Right cardiac atrium (tissue), 5 donors: ENCODE data around the gene EPHB2. TPM values are rescaled to one million over a fixed set of nuclear protein-coding genes. Genes with fewer than 3 reads are reported as not detected.

Source experiments
- ATAC-seq, 2 donors: fragments of 200-7000 bp; cut with Tn5 transposase; one replicate each; pipeline versions ENCODE4 v1.8.0 to v1.9.1; 2020; ENCODE audit warnings: moderate library complexity in 2 of 2, mild to moderate bottlenecking in 1 of 2
- DNase-seq, 3 donors: peaks; one replicate each; pipeline ENCODE4 v3.0.0-alpha.2; 2020
- H3K27ac ChIP-seq: one replicate; pipeline ENCODE4 v1.5.1; 2013; ENCODE audit warnings: mild to moderate bottlenecking, low read length, control low read depth, moderate library complexity
- H3K27me3 ChIP-seq: one replicate; pipeline ENCODE4 v1.6.1; 2013; ENCODE audit not compliant: control insufficient read depth, insufficient read depth
- H3K4me1 ChIP-seq: one replicate; pipeline ENCODE4 v1.6.1; 2013; ENCODE audit warnings: low read length; ENCODE audit not compliant: control insufficient read depth, insufficient read depth
- H3K4me3 ChIP-seq: one replicate; pipeline ENCODE4 v1.5.1; 2013; ENCODE audit warnings: low read length, control low read depth
- H3K9me3 ChIP-seq: one replicate; pipeline ENCODE4 v1.6.1; 2013; ENCODE audit warnings: low read length; ENCODE audit not compliant: control insufficient read depth
- WGBS: extraction: QIAGEN DNeasy Blood & Tissue Kit; methylation state at CpG from one replicate; pipeline ENCODE4 v1.1.7; 2013; 5-methylcytosine and 5-hydroxymethylcytosine counted together
- intact Hi-C, 4 donors: fragments of 100-400 bp; cut with DNase I; formaldehyde crosslinking; loops; one replicate each; pipeline versions ENCODE4 v1.11.0 to v1.14.0; 2022 to 2023
- polyA plus RNA-seq: library from polyadenylated mRNA; stranded (reverse); fragments of 200-250 nt; gene quantifications from one replicate; pipeline ENCODE4 v1.2.3, GENCODE V29; 2013
- total RNA-seq, 4 donors: library from RNA; stranded (reverse); fragmentation: NEBNext Ultra II Directional; extraction: Animal tissue kit (Norgen Biotek cat#: 25700); gene quantifications; one replicate each; pipeline ENCODE4 v1.2.1, GENCODE V29; 2021
- donor health status: healthy with polysubstance abuse.
- donor health status: DM: no; HTN: yes; CAD: no.
- donor health status: DM: no; HTN: no; CAD: no.
- donor health status: DM: no; HTN: yes; CAD: no; lungs with severe emphysema.
- donor health status: DM: yes; HTN: yes; CAD: no.

EPHB2 gene
- total and polyA plus RNA-seq, 5 donors: 1.2 to 7.7 (median 3.5) TPM

DNA sequence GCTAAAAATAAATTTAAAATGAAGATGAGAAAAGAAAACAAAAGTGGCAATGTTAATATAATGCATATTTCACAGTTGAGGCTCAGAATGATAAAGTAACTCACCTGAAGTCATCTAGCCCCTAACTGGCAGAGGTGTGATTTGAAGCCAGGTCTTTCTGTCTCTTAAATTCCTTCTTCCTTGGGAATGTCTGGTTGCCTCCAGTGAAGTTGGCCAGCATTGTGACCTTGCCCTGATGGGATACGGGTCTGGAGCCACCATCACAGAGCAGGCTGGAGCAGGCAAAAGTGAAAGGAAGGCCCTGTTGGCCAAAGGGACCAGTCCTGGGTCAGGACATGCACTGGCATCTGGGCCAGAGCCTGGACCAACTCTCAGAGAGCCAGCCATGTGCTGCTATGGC is 111.7 kb downstream of the EPHB2 start:
- H3K27ac ChIP-seq: no peak overlapping the region
- no peaks in the 10 kb centered on the region for H3K27me3 ChIP-seq
- DNase-seq (no peak), ATAC-seq (no peak)
- no peak overlapping the region for H3K4me3 ChIP-seq
- WGBS: 81% methylated on average over 1 of the region's 1 CpG
- no peaks in the 10 kb centered on the region for H3K9me3 ChIP-seq
- intact Hi-C loops: no loop called here
- H3K4me1 ChIP-seq: peaks cover 6% of the 10 kb centered on the region

DNA sequence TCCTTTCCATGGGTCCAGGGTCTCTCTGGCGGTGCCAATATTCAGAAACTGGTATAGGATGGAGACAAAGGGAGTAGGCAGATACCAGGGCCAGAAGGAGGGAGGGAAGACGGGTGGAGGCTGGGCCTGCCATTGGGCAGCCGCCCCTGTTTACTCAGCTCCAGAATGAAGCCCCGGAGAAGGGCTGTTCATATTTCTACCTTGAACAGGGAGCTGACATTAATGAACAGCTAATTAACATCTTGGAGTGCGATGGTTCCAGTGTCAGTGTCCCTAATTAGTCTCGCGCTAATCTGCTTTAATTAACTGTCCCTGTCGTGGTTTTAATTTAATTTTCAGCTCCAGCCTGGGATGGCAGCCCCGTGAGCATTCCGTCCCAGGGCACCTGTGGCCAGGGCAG is 113.8 kb downstream of the EPHB2 start:
- intact Hi-C loops: no loop called here
- Histone ChIP-seq H3K4me3 (no peak overlapping the region), H3K9me3 (no peaks in the 10 kb centered on the region), H3K4me1 (peaks cover 6% of the 10 kb centered on the region), H3K27me3 (no peaks in the 10 kb centered on the region), H3K27ac (no peak overlapping the region)
- 86% methylated on average over 10 of the region's 10 CpGs for WGBS
- no peak for DNase-seq
- ATAC-seq: no peak

DNA sequence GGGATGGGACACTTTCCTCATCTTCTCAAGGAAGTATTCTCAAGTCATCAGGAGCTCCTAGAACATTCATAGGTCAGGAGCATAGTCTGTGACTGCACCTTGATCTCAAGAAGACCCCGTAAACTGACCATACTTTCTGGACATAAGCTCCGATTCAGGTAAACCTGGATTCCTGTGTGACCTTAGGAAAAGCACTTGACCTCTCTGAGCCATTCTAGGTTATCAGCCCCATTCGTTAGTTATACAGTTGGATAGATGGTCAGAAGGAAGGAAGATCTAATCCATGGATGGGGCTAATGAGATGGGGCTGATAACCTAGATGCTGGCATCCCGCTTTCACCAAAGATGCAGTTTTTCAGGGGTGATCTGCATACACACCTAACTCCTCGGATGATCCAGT is 114.3 kb downstream of the EPHB2 start:
- H3K27ac ChIP-seq: no peak overlapping the region
- DNase-seq (no peak), ATAC-seq (no peak)
- H3K9me3 ChIP-seq: no peaks in the 10 kb centered on the region
- 92% methylated on average over 5 of the region's 5 CpGs for WGBS
- H3K27me3 ChIP-seq: no peaks in the 10 kb centered on the region
- intact Hi-C loops: no loop called here
- no peak overlapping the region for H3K4me3 ChIP-seq
- peaks cover 6% of the 10 kb centered on the region for H3K4me1 ChIP-seq

DNA sequence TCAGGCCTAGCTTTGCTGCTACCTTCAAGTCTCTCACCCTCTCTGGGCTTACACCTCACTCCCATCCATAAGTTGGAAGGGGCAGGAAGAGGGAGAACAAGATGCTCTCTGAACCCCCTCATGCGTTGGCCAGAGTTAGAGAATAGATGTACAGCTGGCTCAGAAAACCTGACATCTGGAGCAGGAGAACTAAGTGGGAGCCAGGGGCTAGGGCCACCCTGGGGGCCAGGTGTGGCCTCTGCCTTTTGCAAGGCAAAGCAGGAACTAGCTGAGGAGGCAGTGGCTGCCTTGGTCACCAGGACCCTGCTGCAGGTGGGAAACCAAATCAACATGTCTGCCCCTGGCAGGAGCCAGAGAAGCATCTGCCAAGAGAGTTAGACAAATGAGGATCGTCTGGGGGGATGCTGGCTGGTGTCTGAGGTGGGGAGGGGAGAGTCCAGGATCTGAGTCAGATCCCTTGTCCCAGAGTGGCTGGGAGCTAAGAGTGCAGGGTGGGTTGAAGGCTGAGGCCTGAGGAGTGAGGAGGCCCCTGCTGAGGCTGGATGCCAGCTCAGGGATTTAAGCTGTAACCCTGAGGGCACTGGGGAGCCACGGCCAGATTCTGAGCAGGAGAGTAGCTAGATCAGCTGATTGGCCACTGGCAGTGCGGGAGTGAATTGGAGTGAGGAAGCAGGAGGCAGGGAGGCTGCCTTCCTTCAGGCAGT is 115.0 kb downstream of the EPHB2 start:
- Histone ChIP-seq H3K4me3 (no peak overlapping the region), H3K27me3 (no peaks in the 10 kb centered on the region), H3K27ac (no peak overlapping the region), H3K9me3 (no peaks in the 10 kb centered on the region), H3K4me1 (peaks cover 6% of the 10 kb centered on the region)
- intact Hi-C loops: no loop called here
- ATAC-seq (no peak), DNase-seq (no peak)
- 58% methylated on average over 4 of the region's 4 CpGs for WGBS

DNA sequence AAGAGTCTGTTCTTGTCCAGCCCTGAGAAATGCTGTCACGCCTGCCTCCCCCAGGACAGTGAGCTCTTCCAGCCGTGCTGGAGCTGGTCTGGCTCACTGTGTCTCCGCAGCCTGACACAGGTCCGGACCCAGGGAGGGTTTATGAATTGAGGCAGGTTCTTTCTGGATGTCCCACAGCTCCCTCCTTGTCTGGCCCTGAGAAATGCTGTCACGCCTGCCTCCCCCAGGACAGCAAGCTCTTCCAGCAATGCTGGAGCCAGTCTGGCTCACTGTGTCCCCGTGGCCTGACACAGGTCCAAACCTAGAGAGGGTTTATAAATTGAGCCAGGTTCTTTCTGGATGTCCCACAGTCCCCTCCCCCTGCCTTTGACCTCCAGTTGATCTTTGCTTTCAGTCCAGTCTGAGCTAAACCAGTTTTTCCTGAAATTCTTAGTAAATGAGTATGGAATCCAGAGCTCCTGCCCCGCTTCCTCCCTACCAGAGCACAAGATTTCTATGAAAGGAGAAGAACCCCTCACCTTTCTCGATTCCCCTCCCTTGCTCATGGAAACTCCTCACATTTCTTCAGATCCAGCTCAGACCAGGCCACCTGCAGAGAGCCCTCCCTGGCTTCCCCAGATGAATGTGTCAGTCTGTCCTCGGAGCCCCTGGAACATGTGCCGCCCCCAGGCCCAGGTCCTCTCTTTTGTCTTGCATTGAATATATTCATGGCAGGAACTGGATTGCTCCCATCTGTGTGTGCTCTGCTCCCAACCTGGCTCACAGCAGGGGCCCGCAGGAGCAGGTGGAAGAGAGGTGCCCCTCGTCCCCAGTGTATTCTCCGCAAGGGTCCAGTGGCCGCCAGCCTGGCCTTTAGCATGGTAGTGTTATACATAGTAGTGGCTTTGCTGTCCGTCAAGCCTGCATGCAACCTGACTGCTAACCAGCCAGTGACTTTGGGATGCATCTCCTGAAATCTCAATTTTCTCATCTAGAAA is 116.3 kb downstream of the EPHB2 start:
- DNase-seq (peak in 2 of 3 donors; percentile 75 to 79), ATAC-seq (peak; percentile 61 to 79)
- 59% methylated on average over 15 of the region's 15 CpGs for WGBS
- Histone ChIP-seq H3K27me3 (no peaks in the 10 kb centered on the region), H3K4me3 (no peak overlapping the region), H3K27ac (peak overlapping the region; percentile 84), H3K9me3 (no peaks in the 10 kb centered on the region), H3K4me1 (peaks cover 6% of the 10 kb centered on the region)
- intact Hi-C loops: no loop called here

DNA sequence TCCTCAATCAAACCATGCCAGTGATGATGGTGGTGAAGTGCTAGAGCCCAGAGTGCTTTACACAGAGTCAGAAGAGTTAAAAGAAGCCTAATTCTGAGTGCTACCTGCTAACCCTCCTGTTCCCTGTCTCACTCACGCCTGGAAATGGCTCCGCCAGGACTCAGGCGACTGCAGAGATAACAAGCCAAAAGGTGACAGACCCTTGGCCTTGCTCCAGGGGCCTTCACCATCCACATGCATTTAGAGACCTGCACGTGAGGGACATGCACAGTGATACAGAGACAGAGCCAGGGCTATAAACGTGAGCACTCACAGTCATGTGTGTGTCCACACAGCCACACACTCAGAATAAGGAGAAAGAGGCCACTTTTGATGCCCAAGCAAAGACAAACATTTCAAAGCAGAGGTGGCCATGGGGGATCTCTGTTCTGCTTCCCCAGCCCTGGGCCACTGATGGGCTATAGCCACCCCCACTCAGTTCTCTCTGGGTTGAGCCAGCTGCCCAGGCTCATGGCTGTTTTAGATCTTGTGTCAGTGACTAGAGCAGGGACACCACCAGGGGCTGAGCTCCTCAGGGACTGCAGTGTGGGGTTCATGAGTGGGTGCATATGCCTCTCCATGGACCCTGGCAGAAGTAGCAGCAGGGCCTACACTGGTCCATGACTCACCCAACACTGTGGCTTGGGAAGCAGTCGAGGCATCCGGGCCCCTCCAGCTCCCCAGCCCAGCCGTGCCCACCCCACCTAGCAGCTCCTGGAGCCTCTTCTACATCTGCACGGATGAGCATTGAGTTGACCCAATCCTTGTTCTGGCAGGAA is 117.2 kb downstream of the EPHB2 start:
- no peak for DNase-seq
- Histone ChIP-seq H3K27ac (no peak overlapping the region), H3K4me3 (no peak overlapping the region), H3K27me3 (no peaks in the 10 kb centered on the region), H3K4me1 (peaks cover 6% of the 10 kb centered on the region), H3K9me3 (no peaks in the 10 kb centered on the region)
- ATAC-seq: peak in 1 of 2 donors; percentile 13
- intact Hi-C loops: no loop called here
- 65% methylated on average over 9 of the region's 9 CpGs for WGBS

DNA sequence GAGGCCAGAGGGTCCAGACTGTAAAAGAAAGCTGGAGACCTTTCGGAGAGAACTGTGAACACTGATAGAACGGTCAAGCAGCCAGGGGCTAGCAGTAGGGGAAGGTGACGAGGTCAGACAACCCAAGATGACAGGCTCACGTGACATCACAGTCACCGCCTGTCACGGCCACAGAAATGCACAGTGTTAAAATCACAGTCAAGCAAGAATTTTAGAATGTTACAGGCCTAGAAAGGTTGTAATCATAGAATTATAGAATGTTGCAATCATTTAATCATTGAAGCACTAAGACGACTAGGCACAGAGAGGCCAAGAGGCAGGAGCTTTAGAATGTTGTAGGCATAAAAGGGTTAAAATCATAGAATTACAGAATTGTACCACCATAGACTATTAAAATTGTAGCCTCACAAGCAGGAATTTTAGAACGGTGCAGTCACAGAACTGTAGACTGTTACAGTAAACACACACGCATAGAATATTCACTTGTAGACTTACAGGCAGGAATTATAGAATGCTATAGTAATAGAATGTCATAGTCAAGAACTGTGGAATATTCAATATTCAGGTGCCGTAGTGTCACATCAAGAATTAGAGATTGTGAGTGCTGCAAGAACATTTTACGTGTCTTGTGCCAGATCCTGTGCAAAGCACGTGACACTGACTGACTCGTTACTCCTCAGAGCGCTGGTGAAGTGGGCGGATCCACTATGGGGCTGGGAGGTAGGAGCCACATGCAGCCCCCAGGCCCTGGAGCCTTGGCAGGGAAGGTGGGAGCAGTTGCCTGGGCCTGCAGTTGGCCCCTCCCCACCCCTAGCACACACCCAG is 118.1 kb downstream of the EPHB2 start:
- ATAC-seq (peak; percentile 17 to 32), DNase-seq (peak in 1 of 3 donors; percentile 67)
- Histone ChIP-seq H3K9me3 (no peaks in the 10 kb centered on the region), H3K4me1 (peaks cover 6% of the 10 kb centered on the region), H3K27ac (no peak overlapping the region), H3K27me3 (no peaks in the 10 kb centered on the region), H3K4me3 (no peak overlapping the region)
- 67% methylated on average over 15 of the region's 15 CpGs for WGBS
- intact Hi-C loops: no loop called here

DNA sequence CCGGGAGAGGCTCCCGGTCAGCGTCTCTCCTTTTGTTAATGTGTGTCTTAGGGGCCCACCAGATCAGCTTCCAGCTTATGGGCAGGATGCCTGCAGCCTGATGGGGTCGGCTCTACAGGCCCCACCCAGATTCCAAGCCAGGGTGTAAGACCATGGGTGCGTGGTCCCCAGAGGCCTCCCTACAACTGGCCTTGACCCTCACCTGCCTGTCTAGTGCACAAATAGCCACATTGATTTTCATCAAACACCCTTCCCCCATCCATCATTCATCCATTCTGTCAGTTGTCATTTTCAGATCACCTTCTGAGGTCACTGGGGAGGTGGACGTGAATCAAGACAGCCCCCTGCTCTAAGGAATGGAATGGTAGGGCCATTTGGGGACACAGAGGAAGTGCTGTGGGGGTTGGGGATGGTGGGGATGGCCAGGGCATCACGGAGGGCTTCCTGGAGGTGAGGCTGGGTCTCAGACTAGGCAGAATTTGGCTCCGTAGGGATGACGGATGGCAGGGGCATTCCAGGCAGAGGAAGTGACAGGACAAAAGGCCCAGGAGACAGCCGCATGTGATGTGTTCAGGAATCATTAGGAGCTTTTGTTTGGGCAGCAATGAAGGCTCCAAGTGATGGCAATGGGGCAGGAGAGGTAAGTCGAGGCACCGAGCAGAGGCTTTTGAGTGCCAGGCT is 118.8 kb downstream of the EPHB2 start:
- intact Hi-C loops: no loop called here
- WGBS: 54% methylated on average over 12 of the region's 12 CpGs
- peaks cover 6% of the 10 kb centered on the region for H3K4me1 ChIP-seq
- no peak overlapping the region for H3K27ac ChIP-seq
- no peaks in the 10 kb centered on the region for H3K9me3 ChIP-seq
- DNase-seq (no peak), ATAC-seq (no peak)
- H3K4me3 ChIP-seq: no peak overlapping the region
- no peaks in the 10 kb centered on the region for H3K27me3 ChIP-seq

DNA sequence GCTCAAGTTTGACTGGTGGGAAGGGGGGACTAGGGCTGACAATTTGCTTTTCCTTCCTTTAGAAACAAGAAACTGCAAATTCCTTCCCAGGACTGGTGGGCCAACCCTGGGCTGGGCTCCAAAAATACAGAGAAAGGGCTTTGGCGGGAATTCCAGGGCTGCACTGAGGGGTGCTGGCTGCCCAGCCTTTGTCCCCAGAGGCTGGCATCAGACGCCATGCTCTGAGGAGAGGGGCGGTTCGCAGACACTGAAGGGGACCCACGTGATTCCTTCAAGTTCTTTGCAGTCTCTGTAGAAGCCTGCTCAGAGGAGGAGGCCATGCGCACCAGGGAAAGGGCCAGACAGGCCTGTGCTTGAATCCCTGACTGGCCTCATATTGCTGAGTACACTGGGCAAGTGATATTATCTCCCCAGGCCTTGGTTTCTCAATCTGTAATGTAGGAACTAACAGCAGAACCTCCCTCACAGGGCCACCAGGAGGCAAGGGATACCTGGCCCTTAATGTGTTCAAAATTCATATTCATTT is 119.5 kb downstream of the EPHB2 start:
- Histone ChIP-seq H3K27me3 (no peaks in the 10 kb centered on the region), H3K9me3 (no peaks in the 10 kb centered on the region), H3K4me1 (peaks cover 6% of the 10 kb centered on the region), H3K4me3 (no peak overlapping the region), H3K27ac (no peak overlapping the region)
- intact Hi-C loops: no loop called here
- WGBS: 53% methylated on average over 6 of the region's 6 CpGs
- ATAC-seq: no peak
- no peak for DNase-seq
